Measurements from ENCODE around the gene NCKAP5. TPM values are rescaled to one million over a fixed set of nuclear protein-coding genes. Genes with fewer than 3 reads are reported as not detected.

NCKAP5 gene
- total and polyA plus RNA-seq, 4 donors, result 2.3 to 20.2 (median 8.1) TPM

DNA sequence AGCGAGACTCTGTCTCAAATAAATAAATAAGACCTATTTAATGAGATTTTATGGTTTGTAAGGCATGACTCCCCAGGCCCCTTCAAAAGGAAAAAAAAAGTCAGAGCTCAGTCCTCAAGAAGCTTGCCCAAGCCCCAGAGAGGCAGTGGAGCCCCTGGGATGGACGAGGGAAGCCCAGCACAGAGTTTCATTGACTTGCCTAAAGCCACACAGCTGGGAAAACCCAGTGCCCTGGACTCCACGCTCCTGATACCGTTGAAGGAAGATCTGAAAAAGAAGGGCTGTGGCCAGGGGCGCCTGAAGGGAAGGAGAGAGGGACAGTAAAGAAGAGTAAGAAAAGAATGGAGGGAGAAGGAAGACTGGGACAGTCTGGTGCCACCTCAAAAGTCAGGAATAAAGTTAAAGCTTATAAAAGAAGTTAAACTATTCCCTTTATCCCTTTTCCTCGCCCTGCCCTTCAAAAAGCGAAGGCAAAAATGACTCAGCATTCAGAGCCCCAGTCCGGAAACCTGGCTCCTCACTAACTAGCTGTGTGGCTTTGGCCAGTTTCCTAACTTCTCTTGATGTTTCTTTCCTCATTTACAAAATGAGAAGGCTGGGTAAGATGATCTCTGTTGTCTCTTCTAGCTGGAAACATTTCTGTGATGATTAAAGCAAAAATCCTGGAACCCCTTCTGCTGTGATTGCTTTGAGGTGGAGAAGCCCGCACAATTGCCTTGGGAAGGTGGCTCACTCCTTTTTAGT is 945.0 kb downstream of the NCKAP5 start:
- no peaks in the 10 kb centered on the region for H3K9me3 ChIP-seq (ENCODE audit: control insufficient read depth in 4 of 4, insufficient read depth in 3 of 4, low read length in 3 of 4)
- H3K9ac ChIP-seq (ENCODE audit: insufficient read depth in 1 of 2, low read length in 2 of 2), result no peak overlapping the region
- H3K27me3 ChIP-seq (ENCODE audit: control insufficient read depth in 3 of 3, insufficient read depth in 3 of 3, low read length in 2 of 3), result no peaks in the 10 kb centered on the region
- ATAC-seq (ENCODE audit: insufficient read depth, low FRiP score) (no peak), DNase-seq (no peak)
- H3K4me1 ChIP-seq (ENCODE audit: control insufficient read depth in 5 of 5, insufficient read depth in 5 of 5, low read length in 5 of 5), result peaks cover 0 to 2% (median 0%) of the 10 kb centered on the region in 5 donors
- TF ChIP-seq, protein P1, sequence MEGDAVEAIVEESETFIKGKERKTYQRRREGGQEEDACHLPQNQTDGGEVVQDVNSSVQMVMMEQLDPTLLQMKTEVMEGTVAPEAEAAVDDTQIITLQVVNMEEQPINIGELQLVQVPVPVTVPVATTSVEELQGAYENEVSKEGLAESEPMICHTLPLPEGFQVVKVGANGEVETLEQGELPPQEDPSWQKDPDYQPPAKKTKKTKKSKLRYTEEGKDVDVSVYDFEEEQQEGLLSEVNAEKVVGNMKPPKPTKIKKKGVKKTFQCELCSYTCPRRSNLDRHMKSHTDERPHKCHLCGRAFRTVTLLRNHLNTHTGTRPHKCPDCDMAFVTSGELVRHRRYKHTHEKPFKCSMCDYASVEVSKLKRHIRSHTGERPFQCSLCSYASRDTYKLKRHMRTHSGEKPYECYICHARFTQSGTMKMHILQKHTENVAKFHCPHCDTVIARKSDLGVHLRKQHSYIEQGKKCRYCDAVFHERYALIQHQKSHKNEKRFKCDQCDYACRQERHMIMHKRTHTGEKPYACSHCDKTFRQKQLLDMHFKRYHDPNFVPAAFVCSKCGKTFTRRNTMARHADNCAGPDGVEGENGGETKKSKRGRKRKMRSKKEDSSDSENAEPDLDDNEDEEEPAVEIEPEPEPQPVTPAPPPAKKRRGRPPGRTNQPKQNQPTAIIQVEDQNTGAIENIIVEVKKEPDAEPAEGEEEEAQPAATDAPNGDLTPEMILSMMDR (IDR thresholded peaks at IDR 0.05; ENCODE audit: control extremely low read depth, extremely low read depth), result no peak
- no peak overlapping the region for H3K4me3 ChIP-seq
- H3K36me3 ChIP-seq (ENCODE audit: control insufficient read depth in 4 of 4, insufficient read depth in 4 of 4, low read length in 4 of 4), result no peaks in the 10 kb centered on the region
- H3K27ac ChIP-seq (ENCODE audit: low read depth in 1 of 2, low read length in 1 of 2), result no peak overlapping the region
- 72 to 76% methylated on average over 9 of the region's 9 CpGs for WGBS, 2 donors

Small RNAs within 50 kb of the gene (small RNA-seq; reads per million reads assigned to genes)
- gene AC016909.1 (ENCODE audit: low replicate concordance), result not detected
- gene RN7SKP154 (ENCODE audit: low replicate concordance), result not detected
- gene RNU6-579P (ENCODE audit: low replicate concordance), result not detected

Measured in lung (tissue), 13 donors.